Measurements from ENCODE around the gene GRB2.
A peak's percentile ranks its signal among the peaks of the same experiment; 100 is the strongest.
"Not testable (repeated sequence)": the region's sequence is repeated elsewhere in the genome, so short reads cannot be mapped to it uniquely, and the experiment has no call there.

The GRB2 gene

GRCh38 chr17:75318211-75318610 lies 87.3 kb downstream of the GRB2 start:
- DNase-seq (ENCODE audit: low spot score) = no peak

GRCh38 chr17:75317671-75318070 lies 87.8 kb downstream of the GRB2 start:
- DNase-seq (ENCODE audit: low spot score) = no peak

- no peak for DNase-seq (ENCODE audit: low spot score)
These were observed 89.2 kb downstream of the GRB2 start for GRCh38 chr17:75316253-75316652.

GRCh38 chr17:75315541-75316243 lies 89.8 kb downstream of the GRB2 start:
- no peak for DNase-seq (ENCODE audit: low spot score)

GRCh38 chr17:75313941-75314551 lies 91.4 kb downstream of the GRB2 start:
- no peak for DNase-seq (ENCODE audit: low spot score)

GRCh38 chr17:75308732-75309629 lies 96.5 kb downstream of the GRB2 start:
- no peak for DNase-seq (ENCODE audit: low spot score)

GRCh38 chr17:75307957-75308731 lies 97.3 kb downstream of the GRB2 start:
- no peak for DNase-seq (ENCODE audit: low spot score)

GRCh38 chr17:75301502-75302206 lies 103.8 kb downstream of the GRB2 start:
- DNase-seq (ENCODE audit: low spot score) = no peak

- DNase-seq (ENCODE audit: low spot score) = no peak
These were observed 104.4 kb downstream of the GRB2 start for GRCh38 chr17:75301049-75301448.

GRCh38 chr17:75300280-75300679 lies 105.2 kb downstream of the GRB2 start:
- no peak for DNase-seq (ENCODE audit: low spot score)

GRCh38 chr17:75295201-75296158 lies 110.0 kb downstream of the GRB2 start:
- no peak for DNase-seq (ENCODE audit: low spot score)

- DNase-seq (ENCODE audit: low spot score) = not testable (repeated sequence)
These were observed 112.5 kb downstream of the GRB2 start for GRCh38 chr17:75292810-75293448.

- no peak for DNase-seq (ENCODE audit: low spot score)
These were observed 115.6 kb downstream of the GRB2 start for GRCh38 chr17:75289832-75290337.

- DNase-seq (ENCODE audit: low spot score) = peak; percentile 96
These were observed 116.2 kb downstream of the GRB2 start, which contains the start of gene SLC25A19 for GRCh38 chr17:75289115-75289831. Gene SLC25A19, minus strand, starts transcription at chr17:75289433. Its CDS starts 2,669 bp downstream, at chr17:75286764.

- no peak for DNase-seq (ENCODE audit: low spot score)
These were observed 116.7 kb downstream of the GRB2 start for GRCh38 chr17:75288770-75289114.

GRCh38 chr17:75288359-75288758 lies 117.1 kb downstream of the GRB2 start:
- no peak for DNase-seq (ENCODE audit: low spot score)

- DNase-seq (ENCODE audit: low spot score) = no peak
These were observed 118.3 kb downstream of the GRB2 start for GRCh38 chr17:75287221-75287620.

GRCh38 chr17:75285123-75285522 lies 120.4 kb downstream of the GRB2 start:
- DNase-seq (ENCODE audit: low spot score) = no peak

GRCh38 chr17:75280189-75280588 lies 125.3 kb downstream of the GRB2 start:
- DNase-seq (ENCODE audit: low spot score) = not testable (repeated sequence)
